ENCODE measurements around the gene ELF4.

Gene ELF4

DNA sequence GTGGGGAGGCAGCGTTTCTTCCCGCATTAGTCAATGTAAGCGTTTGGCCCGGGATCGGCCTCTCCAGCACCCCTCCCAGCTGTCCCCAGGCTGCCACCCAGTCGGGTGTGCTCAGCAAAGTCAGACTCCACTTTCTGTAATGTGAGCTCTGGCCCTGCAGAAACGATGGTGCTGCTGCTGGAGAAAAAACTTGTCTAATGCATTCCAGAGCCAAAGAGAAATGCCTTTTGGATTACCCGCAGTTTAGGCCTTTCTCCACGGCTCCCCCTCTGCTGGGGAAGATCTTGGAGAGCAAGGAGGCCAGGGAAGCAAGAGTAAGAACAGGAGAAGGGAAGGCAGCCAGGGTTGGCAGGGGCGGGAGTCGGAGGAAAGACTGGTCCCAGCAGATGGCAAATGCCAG is 55.2 kb downstream of the ELF4 start:
- H3K4me3 ChIP-seq (ENCODE audit: low read length), result no peak overlapping the region
- peak; percentile 67 for DNase-seq (ENCODE audit: low read depth)
- TF ChIP-seq, protein P1, sequence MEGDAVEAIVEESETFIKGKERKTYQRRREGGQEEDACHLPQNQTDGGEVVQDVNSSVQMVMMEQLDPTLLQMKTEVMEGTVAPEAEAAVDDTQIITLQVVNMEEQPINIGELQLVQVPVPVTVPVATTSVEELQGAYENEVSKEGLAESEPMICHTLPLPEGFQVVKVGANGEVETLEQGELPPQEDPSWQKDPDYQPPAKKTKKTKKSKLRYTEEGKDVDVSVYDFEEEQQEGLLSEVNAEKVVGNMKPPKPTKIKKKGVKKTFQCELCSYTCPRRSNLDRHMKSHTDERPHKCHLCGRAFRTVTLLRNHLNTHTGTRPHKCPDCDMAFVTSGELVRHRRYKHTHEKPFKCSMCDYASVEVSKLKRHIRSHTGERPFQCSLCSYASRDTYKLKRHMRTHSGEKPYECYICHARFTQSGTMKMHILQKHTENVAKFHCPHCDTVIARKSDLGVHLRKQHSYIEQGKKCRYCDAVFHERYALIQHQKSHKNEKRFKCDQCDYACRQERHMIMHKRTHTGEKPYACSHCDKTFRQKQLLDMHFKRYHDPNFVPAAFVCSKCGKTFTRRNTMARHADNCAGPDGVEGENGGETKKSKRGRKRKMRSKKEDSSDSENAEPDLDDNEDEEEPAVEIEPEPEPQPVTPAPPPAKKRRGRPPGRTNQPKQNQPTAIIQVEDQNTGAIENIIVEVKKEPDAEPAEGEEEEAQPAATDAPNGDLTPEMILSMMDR (conservative IDR thresholded peaks at IDR 0.05; ENCODE audit: low read length), result peak; percentile 34

DNA sequence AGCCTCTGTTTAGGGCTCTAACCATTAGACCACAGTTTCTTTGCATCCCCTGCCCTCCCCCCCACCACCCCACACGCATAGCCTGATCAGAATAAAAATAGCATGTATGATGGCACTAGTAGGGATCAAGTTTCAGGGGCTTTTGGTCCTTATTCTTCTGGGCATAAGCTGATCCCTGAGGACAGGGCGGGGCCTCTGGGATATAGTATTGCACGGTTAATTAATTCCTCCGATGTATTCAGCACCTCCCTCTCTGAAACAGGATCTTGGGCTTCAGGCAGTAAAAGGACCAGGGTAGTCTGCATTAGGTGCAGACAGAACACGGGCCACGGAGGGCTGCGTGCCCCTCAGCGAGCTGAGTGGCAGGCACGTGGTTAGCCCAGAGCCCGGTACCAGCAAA is 57.1 kb downstream of the ELF4 start:
- TF ChIP-seq, protein P1 (conservative IDR thresholded peaks at IDR 0.05; ENCODE audit: low read length), result no peak
- no peak overlapping the region for H3K4me3 ChIP-seq (ENCODE audit: low read length)
- DNase-seq (ENCODE audit: low read depth), result no peak

DNA sequence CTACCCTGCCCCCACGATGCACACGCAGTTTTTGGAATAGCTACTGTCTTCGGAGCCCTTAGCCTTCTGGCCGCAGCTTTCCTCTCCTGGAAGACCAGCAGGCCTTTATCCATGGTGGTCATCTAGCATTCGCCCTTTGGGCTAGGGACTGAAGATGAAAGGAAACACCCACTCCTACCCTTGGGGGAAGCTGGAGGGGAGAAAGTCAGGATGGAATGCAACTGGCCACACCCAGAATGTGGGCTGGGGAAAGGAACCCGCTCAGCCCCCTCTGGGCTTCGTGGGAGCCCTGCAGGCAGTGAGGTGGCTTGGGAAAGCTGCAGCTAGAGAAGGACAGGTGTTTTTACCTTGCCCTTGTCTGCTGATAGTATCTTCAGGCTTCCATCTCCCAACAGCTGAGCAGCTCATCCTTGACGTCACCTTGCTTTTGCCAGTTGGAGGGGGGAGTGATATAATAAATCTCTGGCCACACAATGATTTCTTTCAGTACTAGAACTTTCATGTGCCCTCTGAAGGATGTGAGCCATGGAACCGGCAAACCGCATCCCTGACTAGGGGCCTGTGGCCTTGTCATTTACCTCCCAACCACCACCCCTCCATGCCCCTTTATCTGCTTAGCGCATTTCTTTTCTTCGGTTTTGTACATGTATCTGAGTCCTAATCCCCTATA is 59.0 kb downstream of the ELF4 start:
- DNase-seq (ENCODE audit: low read depth), result no peak
- H3K4me3 ChIP-seq (ENCODE audit: low read length), result no peak overlapping the region
- TF ChIP-seq, protein P1 (conservative IDR thresholded peaks at IDR 0.05; ENCODE audit: low read length), result no peak

DNA sequence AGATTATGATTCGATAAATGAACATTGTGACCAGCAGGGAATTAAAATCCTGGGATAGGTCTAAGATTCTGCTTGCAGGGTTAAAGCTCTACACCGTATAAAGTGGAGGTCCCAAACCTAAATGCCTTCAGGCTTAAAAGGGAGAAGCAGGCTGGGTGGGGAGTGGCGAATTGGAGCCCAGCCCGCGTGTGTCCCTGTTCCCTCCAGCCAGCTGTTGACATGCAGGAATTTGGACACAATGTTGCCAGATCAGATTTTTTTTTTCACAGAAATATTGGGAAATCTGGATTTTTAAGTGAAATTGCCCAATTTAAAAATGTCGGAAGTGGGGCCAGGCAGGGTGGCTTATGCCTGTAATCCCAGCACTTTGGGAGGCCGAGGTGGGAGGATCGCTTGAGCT is 60.5 kb downstream of the ELF4 start:
- peak; percentile 29 for DNase-seq (ENCODE audit: low read depth)
- H3K4me3 ChIP-seq (ENCODE audit: low read length), result no peak overlapping the region
- TF ChIP-seq, protein P1 (conservative IDR thresholded peaks at IDR 0.05; ENCODE audit: low read length), result no peak

DNA sequence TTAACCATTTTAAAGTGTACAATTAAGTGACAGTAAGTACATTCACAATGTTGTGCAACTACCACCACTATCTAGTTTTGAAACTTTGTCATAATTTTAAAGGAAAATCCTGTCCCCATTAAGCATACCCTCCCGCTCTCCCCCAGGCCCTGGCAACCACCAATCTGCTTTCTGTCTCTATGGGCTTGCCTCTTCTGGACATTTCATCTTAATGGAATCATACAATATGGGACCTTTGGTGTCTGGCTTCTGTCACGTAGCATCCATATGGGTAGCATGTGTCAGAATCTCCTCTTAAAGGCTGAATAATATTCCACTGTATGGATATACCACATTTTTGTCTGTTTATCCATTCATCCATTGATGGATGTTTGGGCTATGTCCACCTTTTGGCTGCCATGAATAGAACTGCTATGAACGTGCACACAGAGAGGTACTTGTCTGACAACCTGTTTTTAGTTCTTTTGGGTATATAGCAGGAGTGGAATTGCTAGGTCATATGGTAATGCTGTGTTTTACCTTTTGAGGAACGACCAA is 61.5 kb downstream of the ELF4 start:
- H3K4me3 ChIP-seq (ENCODE audit: low read length), result no peak overlapping the region
- DNase-seq (ENCODE audit: low read depth), result no peak
- TF ChIP-seq, protein P1 (conservative IDR thresholded peaks at IDR 0.05; ENCODE audit: low read length), result no peak

DNA sequence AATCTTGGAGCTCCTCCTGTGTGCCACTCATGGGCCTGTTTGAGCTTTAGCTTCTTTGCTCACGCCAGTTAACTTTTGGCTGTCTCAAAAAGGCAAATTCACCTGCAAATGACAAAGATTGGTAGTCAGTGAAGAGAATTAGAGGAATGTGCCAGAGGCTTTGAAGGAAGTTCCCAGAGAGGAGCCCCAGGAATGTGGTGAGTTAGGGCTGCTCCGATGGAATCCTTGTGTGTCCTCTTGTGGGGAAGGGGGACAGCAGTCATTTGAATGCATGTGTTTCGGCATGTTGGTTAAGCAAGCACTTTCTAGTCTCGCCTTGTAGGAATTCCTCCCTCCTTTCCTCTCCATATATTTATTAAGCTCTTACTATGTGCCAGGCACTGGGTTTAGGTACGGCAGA is 62.9 kb downstream of the ELF4 start:
- no peak for DNase-seq (ENCODE audit: low read depth)
- H3K4me3 ChIP-seq (ENCODE audit: low read length), result no peak overlapping the region
- TF ChIP-seq, protein P1 (conservative IDR thresholded peaks at IDR 0.05; ENCODE audit: low read length), result no peak

DNA sequence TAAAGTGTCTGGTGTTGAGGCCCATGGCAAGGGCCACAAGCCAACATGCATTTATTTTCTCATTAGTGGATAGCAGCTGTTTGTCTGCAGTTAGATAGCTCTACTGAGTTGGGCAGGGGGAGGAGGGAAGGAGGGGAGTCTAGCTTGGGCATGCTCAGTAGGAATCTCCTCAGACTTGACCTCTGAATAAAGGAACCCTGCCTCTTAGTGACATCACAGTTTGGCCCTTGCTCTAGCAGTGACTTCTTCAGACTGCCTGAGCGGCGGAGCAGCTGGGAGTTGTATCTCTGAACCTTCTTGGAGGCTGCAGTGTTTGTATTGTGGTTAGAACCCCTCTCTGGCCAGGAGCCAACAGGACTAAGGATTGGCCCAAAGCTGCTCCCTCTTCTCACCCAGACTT is 70.5 kb downstream of the ELF4 start:
- no peak for DNase-seq (ENCODE audit: low read depth)
- no peak overlapping the region for H3K4me3 ChIP-seq (ENCODE audit: low read length)
- TF ChIP-seq, protein P1 (conservative IDR thresholded peaks at IDR 0.05; ENCODE audit: low read length), result no peak

All from AG10803 (cell line).